Measurements from ENCODE around the gene CIAPIN1. TPM values are rescaled to one million over a fixed set of nuclear protein-coding genes. Genes with fewer than 3 reads are reported as not detected.

Gene CIAPIN1
- total and polyA plus RNA-seq, 2 of the 4 experiments (the other 2 are of a cell fraction) = 41.6 to 47.7 TPM

- TF ChIP-seq ELK1 (IDR thresholded peaks at IDR 0.05; ENCODE audit: borderline replicate concordance, low read depth, low read length) (no peak), CEBPB (IDR thresholded peaks at IDR 0.05; ENCODE audit: low read depth, low read length) (no peak), MAZ (IDR thresholded peaks at IDR 0.05; ENCODE audit: borderline replicate concordance, low read depth, low read length) (peak; percentile 37; the same call in 1 of the 2 replicates)
Observed at GRCh38 chr16:57447186-57447962, at the start of gene CIAPIN1, which contains the start of gene COQ9 (continued).

- no peak overlapping the region for H3K56ac ChIP-seq (ENCODE audit: extremely low read depth, insufficient read depth, low read length)
- in situ Hi-C loops (cut with MboI; ENCODE audit: low sequenced_read_pairs) (no loop called here), intact Hi-C loops (cut with micrococcal nuclease) (no loop called here), dilution Hi-C loops (cut with HindIII; ENCODE audit: low sequenced_read_pairs, unreplicated experiment) (no loop called here)
- H4K91ac ChIP-seq (ENCODE audit: insufficient read depth, low read depth, low read length) = no peak overlapping the region
- no peak overlapping the region for H3K4ac ChIP-seq (ENCODE audit: low read depth, low read length)
- BruUV-seq (replicated peaks) = no TSS peak
- H3K79me1 ChIP-seq (ENCODE audit: low read depth in 1 of 2, low read length in 2 of 2) = no peaks in the 10 kb centered on the region
- no peak overlapping the region for H2BK5ac ChIP-seq (ENCODE audit: low read depth, low read length, poor library complexity, severe bottlenecking)
- H4K5ac ChIP-seq (ENCODE audit: low read depth, low read length) = no peak overlapping the region
- no peak overlapping the region for H2BK15ac ChIP-seq (ENCODE audit: low read depth, low read length)
- ChIA-PET CTCF (no interaction called here), POLR2A (ENCODE audit: unreplicated experiment) (no interaction called here)
- TF ChIP-seq RAD21 (IDR thresholded peaks at IDR 0.05; ENCODE audit: low read length) = no peak
- no peak for TF ChIP-seq CEBPB (IDR thresholded peaks at IDR 0.05; ENCODE audit: low read depth, low read length)
- no peak for TF ChIP-seq MAZ (IDR thresholded peaks at IDR 0.05; ENCODE audit: borderline replicate concordance, low read depth, low read length)
- TF ChIP-seq CTCF (conservative IDR thresholded peaks at IDR 0.05; ENCODE audit: low read depth, low read length) = no peak
- TF ChIP-seq BHLHE40 (IDR thresholded peaks at IDR 0.05; ENCODE audit: low read depth, low read length) = no peak
- no peak for TF ChIP-seq NFE2L2 (IDR thresholded peaks at IDR 0.05; ENCODE audit: low read depth, low read length)
- no peak for TF ChIP-seq SMC3 (IDR thresholded peaks at IDR 0.05; ENCODE audit: low read depth, low read length)
- no peak for TF ChIP-seq ELK1 (IDR thresholded peaks at IDR 0.05; ENCODE audit: borderline replicate concordance, low read depth, low read length)
- no peak for TF ChIP-seq MAFK (IDR thresholded peaks at IDR 0.05; ENCODE audit: low read depth, low read length)
- no peak for TF ChIP-seq RFX5 (IDR thresholded peaks at IDR 0.05; ENCODE audit: low read depth, low read length)
- no peak for TF ChIP-seq MXI1 (IDR thresholded peaks at IDR 0.05; ENCODE audit: borderline replicate concordance, low read depth, low read length)
- TF ChIP-seq POLR2A (IDR thresholded peaks at IDR 0.05; ENCODE audit: low read depth, low read length) = no peak
- H2BK20ac ChIP-seq (ENCODE audit: low read depth, low read length) = no peak overlapping the region
- ATAC-seq (ENCODE audit: low read depth) (no peak), DNase-seq (no peak)
- 90% methylated on average over 2 of the region's 4 CpGs; no CpG with 5 or more reads in 1 of the 2 experiments for WGBS, 2 experiments (ENCODE audit: extremely low coverage in 2 of 2, insufficient read length in 1 of 2)
- H3K36me3 ChIP-seq (ENCODE audit: control insufficient read depth, insufficient read depth, low read length) = no peaks in the 10 kb centered on the region
- H3K27me3 ChIP-seq (ENCODE audit: control insufficient read depth, insufficient read depth, low read length) = peaks cover 32% of the 10 kb centered on the region
- no peak overlapping the region for H3K18ac ChIP-seq (ENCODE audit: low read depth, low read length)
- no peak overlapping the region for H2BK120ac ChIP-seq (ENCODE audit: low read depth, low read length)
- H3K4me3 ChIP-seq (ENCODE audit: insufficient read depth, low read depth, low read length) = no peak overlapping the region
- H3K27ac ChIP-seq (ENCODE audit: insufficient read depth, low read length) = no peak overlapping the region
- H4K8ac ChIP-seq (ENCODE audit: low read depth in 2 of 2, low read length in 2 of 2) = no peak overlapping the region
- no peak overlapping the region for H2AFZ ChIP-seq (replicated peaks; ENCODE audit: low read length, poor library complexity)
- H2AK9ac ChIP-seq (replicated peaks; ENCODE audit: low read depth, low read length, poor library complexity) = no peak overlapping the region
- no peak overlapping the region for H2AK5ac ChIP-seq (ENCODE audit: low read depth, low read length)
- no peak overlapping the region for H3K23ac ChIP-seq (ENCODE audit: low read depth, low read length)
- H3K14ac ChIP-seq (replicated peaks; ENCODE audit: low read depth, low read length) = no peak overlapping the region
- no peaks in the 10 kb centered on the region for H3K4me1 ChIP-seq (ENCODE audit: control insufficient read depth, insufficient read depth, low read length)
- no peaks in the 10 kb centered on the region for H3K9me1 ChIP-seq (ENCODE audit: insufficient read depth, low read length)
- H4K20me1 ChIP-seq (ENCODE audit: insufficient read depth, low read length) = no peaks in the 10 kb centered on the region
- no peak overlapping the region for H3K9ac ChIP-seq (ENCODE audit: low read depth, low read length)
- no peaks in the 10 kb centered on the region for H3K9me3 ChIP-seq (ENCODE audit: control insufficient read depth, insufficient read depth, low read length)
- H3K4me2 ChIP-seq (ENCODE audit: low read depth, low read length) = no peak overlapping the region
Observed at GRCh38 chr16:57493767-57494166, 46.6 kb upstream of the CIAPIN1 start.
